Measurements from ENCODE around the gene TMCC2. TPM values are rescaled to one million over a fixed set of nuclear protein-coding genes. Genes with fewer than 3 reads are reported as not detected.
A peak's percentile ranks its signal among the peaks of the same experiment; 100 is the strongest.
"Not testable (repeated sequence)": the region's sequence is repeated elsewhere in the genome, so short reads cannot be mapped to it uniquely, and the experiment has no call there.

The TMCC2 gene
- polyA plus RNA-seq, 6 donors from 2014 or later: 0.12 to 0.77 (median 0.50) TPM; not detected in 1

- ATAC-seq (ENCODE audit: low read depth in 2 of 2) (no peak), DNase-seq (no peak)
- Mint-ChIP-seq H3K27ac (no peak overlapping the region), H3K36me3 (no peaks in the 10 kb centered on the region), H3K27me3 (peaks cover 18 to 30% (median 28%) of the 10 kb centered on the region in 3 donors), H3K9me3 (no peaks in the 10 kb centered on the region), H3K4me1 (peaks cover 20 to 31% (median 28%) of the 10 kb centered on the region in 3 donors), H3K4me3 (peak overlapping the region in 4 of 8 donors; percentile 6 to 84 (median 16))
These were observed 1.6 kb upstream of the TMCC2 start for GRCh38 chr1:205225901-205226765.

- Mint-ChIP-seq H3K4me1 (peaks cover 20 to 31% (median 28%) of the 10 kb centered on the region in 3 donors), H3K27ac (no peak overlapping the region), H3K36me3 (no peaks in the 10 kb centered on the region), H3K9me3 (no peaks in the 10 kb centered on the region), H3K27me3 (peaks cover 18 to 30% (median 28%) of the 10 kb centered on the region in 3 donors), H3K4me3 (peak overlapping the region; percentile 72 to 91 (median 86))
- DNase-seq (no peak), ATAC-seq (ENCODE audit: low read depth in 2 of 2) (no peak)
These were observed 720 bp upstream of the TMCC2 start for GRCh38 chr1:205226868-205227583.

DNA sequence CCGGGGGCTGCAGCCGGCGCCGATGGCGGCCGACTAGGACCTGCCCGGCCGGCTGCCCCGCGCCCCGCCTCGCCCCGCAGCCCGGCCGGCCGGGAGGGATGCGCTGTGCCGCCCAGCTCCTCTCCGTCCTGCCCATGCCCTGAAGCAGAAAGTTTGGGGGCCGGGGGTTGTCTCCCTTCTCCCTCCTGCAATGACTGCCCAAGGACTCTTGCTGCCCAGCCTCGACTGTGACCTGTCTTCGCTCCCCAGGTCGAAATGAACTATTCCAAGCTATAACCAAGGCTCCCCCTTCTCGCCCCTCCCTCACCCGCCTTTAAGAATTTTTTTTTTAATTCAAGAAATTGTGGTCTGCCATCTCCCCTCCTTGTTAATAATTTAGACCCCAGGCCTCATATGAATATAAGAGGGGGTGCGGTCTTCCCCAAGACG is 361 bp downstream of the TMCC2 start:
- peak overlapping the region; percentile 84 to 100 (median 93) for H3K4me3 Mint-ChIP-seq
- DNase-seq: no peak
- H3K4me1 Mint-ChIP-seq: peaks cover 20 to 31% (median 28%) of the 10 kb centered on the region in 3 donors
- peaks cover 18 to 29% (median 27%) of the 10 kb centered on the region in 3 donors for H3K27me3 Mint-ChIP-seq
- H3K9me3 Mint-ChIP-seq: no peaks in the 10 kb centered on the region
- H3K36me3 Mint-ChIP-seq: no peaks in the 10 kb centered on the region
- ATAC-seq (ENCODE audit: low read depth in 2 of 2): peak; percentile 5 to 6
- H3K27ac Mint-ChIP-seq: peak overlapping the region in 1 of 6 donors; percentile 89

DNA sequence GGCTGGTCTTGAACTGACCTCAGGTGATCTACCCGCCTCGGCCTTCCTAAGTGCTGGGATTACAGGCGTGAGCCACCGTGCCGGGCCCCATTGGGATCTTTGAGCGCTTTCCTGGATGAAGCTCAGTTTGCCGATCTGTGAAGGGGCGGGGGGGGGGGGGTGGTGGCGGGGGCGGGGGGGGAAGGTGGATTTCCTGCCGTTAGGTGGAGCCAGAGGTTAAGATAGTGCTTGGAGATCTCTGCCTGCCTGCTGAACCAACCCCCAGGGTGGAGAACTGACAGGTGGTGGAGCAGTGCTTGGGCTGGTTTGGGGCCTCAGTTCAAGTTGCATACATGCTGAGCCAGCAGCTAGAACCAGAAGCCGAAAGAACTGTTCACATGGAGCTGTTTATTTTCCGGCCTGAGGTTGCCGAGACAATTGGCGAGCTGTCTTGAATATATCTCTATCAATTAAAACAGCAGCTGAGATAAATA is 1.7 kb downstream of the TMCC2 start:
- peak; percentile 73 for ATAC-seq (ENCODE audit: low read depth in 2 of 2)
- H3K9me3 Mint-ChIP-seq: no peaks in the 10 kb centered on the region
- peaks cover 20 to 31% (median 28%) of the 10 kb centered on the region in 3 donors for H3K4me1 Mint-ChIP-seq

DNA sequence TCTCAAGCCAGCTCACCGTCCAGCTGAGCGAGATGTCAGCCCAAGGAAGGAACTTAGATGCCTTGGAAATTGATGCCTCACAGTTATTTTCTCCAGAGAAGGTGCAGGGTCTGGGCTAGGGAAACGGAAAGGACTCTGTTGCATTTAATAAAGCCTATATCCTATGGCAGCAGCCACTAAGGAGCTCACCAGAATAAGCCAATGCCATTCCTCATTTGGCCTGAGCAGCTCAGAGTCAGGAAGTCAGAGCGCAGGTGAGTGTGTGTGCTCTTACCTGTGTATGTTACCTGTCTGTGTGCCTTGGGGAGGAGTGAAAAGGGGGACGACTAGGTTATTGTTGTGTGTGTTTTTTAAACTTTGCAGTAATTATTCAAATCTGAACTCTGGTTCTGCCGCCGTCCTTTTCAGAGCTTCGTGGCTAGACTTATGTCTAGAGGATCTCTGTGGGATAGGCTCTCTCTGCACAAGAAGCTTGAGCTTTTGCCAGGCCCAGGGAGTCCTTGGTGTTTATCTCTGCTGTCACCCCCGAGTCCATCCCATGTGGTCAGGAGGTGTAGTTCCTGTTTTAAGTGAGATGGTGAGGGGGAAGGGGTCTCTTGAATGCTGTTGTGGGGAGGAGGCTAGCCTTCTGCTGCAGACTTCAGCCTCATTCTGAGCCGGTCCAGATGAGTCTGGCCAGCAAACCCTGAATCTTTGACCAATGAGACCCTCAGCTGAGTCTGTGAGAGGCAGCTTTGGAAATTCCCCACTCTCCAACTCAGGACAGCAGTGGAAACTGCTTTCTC is 2.4 kb downstream of the TMCC2 start:
- no peak for ATAC-seq (ENCODE audit: low read depth in 2 of 2)
- H3K4me3 Mint-ChIP-seq: peak overlapping the region; percentile 29 to 100 (median 93)
- DNase-seq: no peak
- no peak overlapping the region for H3K27ac Mint-ChIP-seq
- peaks cover 20 to 23% (median 21%) of the 10 kb centered on the region in 3 donors for H3K27me3 Mint-ChIP-seq
- peaks cover 20 to 31% (median 28%) of the 10 kb centered on the region in 3 donors for H3K4me1 Mint-ChIP-seq
- no peaks in the 10 kb centered on the region for H3K9me3 Mint-ChIP-seq
- H3K36me3 Mint-ChIP-seq: no peaks in the 10 kb centered on the region

More for the DNA sequence above, 1.7 kb downstream of the TMCC2 start:
- Mint-ChIP-seq H3K4me3 (peak overlapping the region; percentile 84 to 100 (median 93)), H3K27me3 (peaks cover 18 to 23% (median 23%) of the 10 kb centered on the region in 3 donors), H3K36me3 (no peaks in the 10 kb centered on the region), H3K27ac (peak overlapping the region in 5 of 6 donors; percentile 4 to 98 (median 69))
- peak; percentile 63 for DNase-seq

GRCh38 chr1:205230982-205231381 is 3.2 kb downstream of the TMCC2 start:
- Mint-ChIP-seq H3K36me3 (no peaks in the 10 kb centered on the region), H3K9me3 (no peaks in the 10 kb centered on the region), H3K27ac (no peak overlapping the region), H3K4me1 (peaks cover 20 to 31% (median 28%) of the 10 kb centered on the region in 3 donors), H3K4me3 (peak overlapping the region in 1 of 8 donors; percentile 84), H3K27me3 (peaks cover 14 to 20% (median 14%) of the 10 kb centered on the region in 3 donors)
- DNase-seq (no peak), ATAC-seq (ENCODE audit: low read depth in 2 of 2) (no peak)

DNA sequence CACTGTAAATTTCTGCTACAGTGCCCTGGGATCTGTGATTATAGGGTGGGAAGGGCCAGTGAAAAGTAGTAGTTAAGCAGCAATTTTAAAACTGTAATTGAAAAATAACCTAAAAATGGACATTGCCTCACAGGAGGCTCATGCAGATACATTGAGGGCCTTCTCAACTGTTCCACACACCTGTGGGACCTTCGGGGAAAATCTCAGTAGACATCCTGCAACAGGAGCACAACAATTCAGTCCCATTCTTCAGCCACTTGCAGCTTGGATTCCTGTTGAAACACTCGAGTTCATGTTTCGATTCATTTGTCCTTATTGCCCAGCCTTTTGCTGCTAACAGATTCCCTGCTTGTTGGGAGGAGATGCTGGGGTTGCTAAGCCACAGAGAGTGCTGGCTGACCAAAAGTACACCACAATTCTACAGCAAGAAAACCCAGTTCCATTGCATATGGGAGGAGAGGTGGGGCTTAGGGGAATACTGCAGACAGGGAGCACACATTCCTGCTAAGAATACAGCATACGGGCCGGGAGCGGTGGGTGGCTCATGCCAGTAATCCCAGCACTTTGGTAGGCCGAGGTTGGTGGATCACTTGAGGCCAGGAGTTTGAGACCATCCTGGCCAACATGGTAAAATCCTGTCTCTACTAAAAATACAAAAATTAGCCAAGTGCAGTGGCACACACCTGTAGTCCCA is 4.5 kb downstream of the TMCC2 start:
- Mint-ChIP-seq H3K27ac (peak overlapping the region in 1 of 6 donors; percentile 27), H3K27me3 (peaks cover 5 to 19% (median 8%) of the 10 kb centered on the region in 3 donors), H3K36me3 (no peaks in the 10 kb centered on the region), H3K4me3 (no peak overlapping the region), H3K4me1 (peaks cover 20 to 27% (median 26%) of the 10 kb centered on the region in 3 donors), H3K9me3 (no peaks in the 10 kb centered on the region)
- ATAC-seq (ENCODE audit: low read depth in 2 of 2) (no peak), DNase-seq (no peak)

- H3K27ac Mint-ChIP-seq: no peak overlapping the region
- DNase-seq: no peak
- H3K9me3 Mint-ChIP-seq: no peaks in the 10 kb centered on the region
- peaks cover 23 to 28% (median 26%) of the 10 kb centered on the region in 3 donors for H3K4me1 Mint-ChIP-seq
- ATAC-seq (ENCODE audit: low read depth in 2 of 2): no peak
- no peaks in the 10 kb centered on the region for H3K36me3 Mint-ChIP-seq
- H3K27me3 Mint-ChIP-seq: peaks cover 7 to 26% (median 9%) of the 10 kb centered on the region in 3 donors
- no peak overlapping the region for H3K4me3 Mint-ChIP-seq
These were observed 5.2 kb downstream of the TMCC2 start for GRCh38 chr1:205232945-205233397.

- H3K9me3 Mint-ChIP-seq; H3K4me3 Mint-ChIP-seq; ATAC-seq (ENCODE audit: low read depth in 2 of 2); H3K27ac Mint-ChIP-seq; DNase-seq; H3K36me3 Mint-ChIP-seq: not testable (repeated sequence)
- peaks cover 15 to 36% (median 16%) of the 10 kb centered on the region in 3 donors for H3K27me3 Mint-ChIP-seq
- H3K4me1 Mint-ChIP-seq: peaks cover 20 to 27% (median 24%) of the 10 kb centered on the region in 3 donors
These were observed 6.2 kb downstream of the TMCC2 start for GRCh38 chr1:205233986-205234385.

DNA sequence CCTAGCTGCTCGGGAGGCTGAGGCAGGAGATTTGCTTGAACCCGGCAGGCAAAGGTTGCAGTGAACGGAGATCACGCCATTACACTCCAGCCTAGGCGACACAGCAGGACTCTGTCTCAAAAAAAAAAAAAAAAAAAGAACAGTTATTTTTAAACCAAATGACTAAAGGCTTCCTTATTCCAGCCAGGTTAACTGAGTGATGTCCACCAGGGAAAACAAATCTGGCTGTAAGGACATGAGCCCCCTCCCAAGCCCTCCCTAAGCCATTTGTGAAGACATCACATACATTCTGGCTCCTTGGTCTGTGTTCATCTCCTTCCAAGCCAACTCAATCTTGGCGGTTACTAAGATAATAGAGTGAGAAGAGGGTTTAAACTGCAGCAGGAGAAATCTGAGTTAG is 8.2 kb downstream of the TMCC2 start:
- Mint-ChIP-seq H3K36me3 (no peaks in the 10 kb centered on the region), H3K9me3 (no peaks in the 10 kb centered on the region), H3K4me1 (peaks cover 4 to 16% (median 14%) of the 10 kb centered on the region in 3 donors), H3K27me3 (peaks cover 15 to 36% (median 16%) of the 10 kb centered on the region in 3 donors), H3K27ac (no peak overlapping the region), H3K4me3 (no peak overlapping the region)
- no peak for ATAC-seq (ENCODE audit: low read depth in 2 of 2)
- DNase-seq: no peak

- Mint-ChIP-seq H3K36me3 (no peaks in the 10 kb centered on the region), H3K27me3 (peaks cover 15 to 36% (median 16%) of the 10 kb centered on the region in 3 donors), H3K9me3 (no peaks in the 10 kb centered on the region), H3K27ac (no peak overlapping the region), H3K4me3 (no peak overlapping the region), H3K4me1 (peaks cover 4 to 16% (median 14%) of the 10 kb centered on the region in 3 donors)
- no peak for ATAC-seq (ENCODE audit: low read depth in 2 of 2)
- no peak for DNase-seq
These were observed 8.8 kb downstream of the TMCC2 start for GRCh38 chr1:205236526-205236925.

GRCh38 chr1:205236951-205237475 is 9.3 kb downstream of the TMCC2 start:
- H3K4me3 Mint-ChIP-seq: peak overlapping the region in 1 of 8 donors; percentile 49
- peaks cover 15 to 36% (median 16%) of the 10 kb centered on the region in 3 donors for H3K27me3 Mint-ChIP-seq
- H3K4me1 Mint-ChIP-seq: peaks cover 4 to 16% (median 14%) of the 10 kb centered on the region in 3 donors
- DNase-seq: no peak
- no peak for ATAC-seq (ENCODE audit: low read depth in 2 of 2)
- H3K36me3 Mint-ChIP-seq: peaks cover 0 to under 1% of the 10 kb centered on the region in 2 donors
- no peaks in the 10 kb centered on the region for H3K9me3 Mint-ChIP-seq
- H3K27ac Mint-ChIP-seq: peak overlapping the region in 1 of 6 donors; percentile 9

All from naive B cell (primary cell).